Measurements from ENCODE around the gene CRLF1. TPM values are rescaled to one million over a fixed set of nuclear protein-coding genes. Genes with fewer than 3 reads are reported as not detected.

The CRLF1 gene
- total and polyA plus RNA-seq, 2 of the 8 experiments (the other 6 are each of a cell fraction or from before 2014, with no cell fraction given) = 7.2 to 10.3 TPM

GRCh38 chr19:18603958-18604819 lies 2.4 kb downstream of the CRLF1 start:
- Histone ChIP-seq H2BK12ac (ENCODE audit: low read depth, low read length) (no peak overlapping the region), H3K79me2 (ENCODE audit: control insufficient read depth in 1 of 2, insufficient read depth in 2 of 2, low read length in 2 of 2) (no peaks in the 10 kb centered on the region), H2AFZ (ENCODE audit: low read length) (no peak overlapping the region), H3K56ac (replicated peaks; ENCODE audit: insufficient read length, low read depth, low read length) (no peak overlapping the region), H3K23ac (ENCODE audit: insufficient read length) (no peak overlapping the region), H3K27me3 (replicated peaks in 1 of 4; ENCODE audit: control insufficient read depth in 3 of 4, extremely low read depth in 1 of 4, insufficient read depth in 3 of 4, low read length in 3 of 4) (peaks cover 59 to 76% (median 74%) of the 10 kb centered on the region in 4 experiments), H3K23me2 (ENCODE audit: low read depth, low read length) (peaks cover 6% of the 10 kb centered on the region; the same call in 1 of the 2 replicates), H3K79me1 (ENCODE audit: low read depth, low read length) (no peaks in the 10 kb centered on the region), H3K9ac (replicated peaks in 1 of 4; ENCODE audit: extremely low read depth in 1 of 4, low read depth in 3 of 4, low read length in 3 of 4) (no peak overlapping the region), H4K91ac (replicated peaks; ENCODE audit: insufficient read length, low read length) (no peak overlapping the region), H2BK5ac (ENCODE audit: low read depth, low read length) (peak overlapping the region; percentile 35; the same call in 1 of the 2 replicates), H3K36me3 (ENCODE audit: control insufficient read depth in 2 of 4, insufficient read depth in 4 of 4, low read length in 3 of 4) (peaks cover 0 to 14% (median 0%) of the 10 kb centered on the region in 4 experiments; a peak in 1 of 8 replicates), H4K20me1 (replicated peaks in 1 of 2; ENCODE audit: control insufficient read depth in 1 of 2, insufficient read depth in 2 of 2, low read length in 2 of 2) (peaks cover 0 to 11% of the 10 kb centered on the region in 2 experiments), H3K4me1 (replicated peaks in 1 of 4; ENCODE audit: control insufficient read depth in 3 of 4, insufficient read depth in 4 of 4, low read length in 3 of 4) (peaks cover 16 to 29% (median 24%) of the 10 kb centered on the region in 4 experiments), H3K14ac (ENCODE audit: insufficient read length) (no peak overlapping the region), H2AK5ac (ENCODE audit: low read depth, low read length) (0 out of 2 replicates have a peak overlapping the region, but pooled peaks have one; percentile 13), H3K4ac (replicated peaks; ENCODE audit: insufficient read length, low read depth, low read length) (no peak overlapping the region), H2BK120ac (replicated peaks; ENCODE audit: low read depth, low read length) (no peak overlapping the region), H3K4me2 (ENCODE audit: insufficient read depth in 1 of 2, low read depth in 2 of 2, low read length in 2 of 2) (peak overlapping the region; percentile 63 to 67), H3K18ac (ENCODE audit: extremely low read depth, low read length) (no peak overlapping the region; the same call in none of the 2 replicates), H3K27ac (ENCODE audit: low read depth, low read length) (no peak overlapping the region), H2BK15ac (ENCODE audit: low read length) (no peak overlapping the region), H3K9me3 (ENCODE audit: insufficient read depth in 2 of 2, low read depth in 1 of 2, low read length in 1 of 2) (no peaks in the 10 kb centered on the region), H2BK20ac (ENCODE audit: low read length) (no peak overlapping the region), H4K8ac (ENCODE audit: extremely low read depth, insufficient read depth, low read length) (no peak overlapping the region; the same call in 1 of the 2 replicates), H3K4me3 (ENCODE audit: extremely low read depth in 1 of 4, insufficient read depth in 2 of 4, low read depth in 3 of 4, low read length in 4 of 4) (peak overlapping the region in 2 of 4 experiments; percentile 1 to 53; a peak in 3 of 8 replicates), H4K5ac (ENCODE audit: insufficient read length, low read depth, low read length) (no peak overlapping the region)
- TF ChIP-seq RNF2 (IDR thresholded peaks at IDR 0.05; ENCODE audit: borderline replicate concordance, low read depth, low read length, missing control alignments, poor library complexity, severe bottlenecking) = peak; percentile 29
- no peak for TF ChIP-seq YY1 (IDR thresholded peaks at IDR 0.05; ENCODE audit: low read depth, low read length)
- DNase-seq (ENCODE audit: low read depth in 1 of 2, low spot score in 2 of 2) = peak in 1 of 2 experiments; percentile 62
- no peak for FAIRE-seq
- 6% methylated on average over 19 of the region's 26 CpGs; no CpG with 5 or more reads in 1 of the 2 experiments for WGBS, 2 experiments (ENCODE audit: extremely low coverage in 1 of 2, insufficient coverage in 1 of 2, insufficient read length in 1 of 2, insufficient replicate concordance in 2 of 2, low coverage in 1 of 2, low lambda C conversion rate in 2 of 2, missing lambda C conversion rate in 1 of 2)
- ChIA-PET CTCF (ENCODE audit: partially characterized antibody) (interaction anchor here (0.6 to 3.5 kb wide), 9 partner anchors 9 to 949 kb away, joined by 3 to 31 read pairs (median 3); partner anchors contain the start of genes REX1BD and TMEM59L), POLR2A (ENCODE audit: partially characterized antibody) (interaction anchor here (2.2 to 3.3 kb wide), 2 partner anchors 10 to 15 kb away, joined by 15 to 23 read pairs; partner anchors contain the start of gene REX1BD)

Measured in H1 (cell line).